Transverse colon (tissue), 4 donors: ENCODE measurements around the gene BMPR1B.

ENCODE experiments used
- EP300 ChIP-seq: sonication (generic); formaldehyde crosslinking; IDR thresholded peaks from one replicate; pipeline ENCODE4 v1.6.1; 2017; ENCODE audit warnings: antibody characterized with exemption, low read depth
- POLR2A ChIP-seq: fragments of 450-650 bp; IDR thresholded peaks from one replicate; pipeline ENCODE4 v1.6.1; 2016; ENCODE audit warnings: antibody characterized with exemption, mild to moderate bottlenecking, moderate library complexity
- POLR2AphosphoS5 ChIP-seq, 3 donors: sonication (generic); formaldehyde crosslinking; IDR thresholded peaks; one replicate each; pipeline ENCODE4 v1.6.1; 2016; ENCODE audit warnings: antibody characterized with exemption in 3 of 3
- TF ChIP-seq, protein P1 (sequence below), 5 experiments: fragments of 200-600 bp in 3 of 5; fragments of 450-650 bp in 2 of 5; sonication (generic) in 3 of 5; IDR thresholded peaks; 1 replicate in 2 of 5; 2 replicates in 3 of 5; pipeline ENCODE4 v1.5.1; 2016 to 2017; ENCODE audit warnings: antibody characterized with exemption in 5 of 5, inconsistent platforms in 3 of 5, mild to moderate bottlenecking in 2 of 5, moderate library complexity in 1 of 5

DNA sequence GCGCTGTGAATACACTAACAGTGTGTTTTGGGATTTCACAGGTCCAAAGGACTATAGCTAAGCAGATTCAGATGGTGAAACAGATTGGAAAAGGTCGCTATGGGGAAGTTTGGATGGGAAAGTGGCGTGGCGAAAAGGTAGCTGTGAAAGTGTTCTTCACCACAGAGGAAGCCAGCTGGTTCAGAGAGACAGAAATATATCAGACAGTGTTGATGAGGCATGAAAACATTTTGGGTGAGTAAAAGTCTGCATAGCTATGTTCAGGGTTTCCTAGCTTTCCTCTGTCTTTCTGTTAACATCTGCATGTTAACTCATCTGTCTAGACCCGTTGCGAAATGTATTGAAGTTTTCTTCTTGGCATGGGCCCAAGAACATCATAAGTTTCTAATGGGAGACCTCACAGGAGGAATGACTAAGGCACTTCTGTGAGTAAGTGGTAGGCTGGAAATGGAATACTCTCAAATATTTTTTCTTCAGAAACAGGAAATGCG, 372.1 kb downstream of the BMPR1B start:
- no peak for TF ChIP-seq EP300
- TF ChIP-seq, protein P1, sequence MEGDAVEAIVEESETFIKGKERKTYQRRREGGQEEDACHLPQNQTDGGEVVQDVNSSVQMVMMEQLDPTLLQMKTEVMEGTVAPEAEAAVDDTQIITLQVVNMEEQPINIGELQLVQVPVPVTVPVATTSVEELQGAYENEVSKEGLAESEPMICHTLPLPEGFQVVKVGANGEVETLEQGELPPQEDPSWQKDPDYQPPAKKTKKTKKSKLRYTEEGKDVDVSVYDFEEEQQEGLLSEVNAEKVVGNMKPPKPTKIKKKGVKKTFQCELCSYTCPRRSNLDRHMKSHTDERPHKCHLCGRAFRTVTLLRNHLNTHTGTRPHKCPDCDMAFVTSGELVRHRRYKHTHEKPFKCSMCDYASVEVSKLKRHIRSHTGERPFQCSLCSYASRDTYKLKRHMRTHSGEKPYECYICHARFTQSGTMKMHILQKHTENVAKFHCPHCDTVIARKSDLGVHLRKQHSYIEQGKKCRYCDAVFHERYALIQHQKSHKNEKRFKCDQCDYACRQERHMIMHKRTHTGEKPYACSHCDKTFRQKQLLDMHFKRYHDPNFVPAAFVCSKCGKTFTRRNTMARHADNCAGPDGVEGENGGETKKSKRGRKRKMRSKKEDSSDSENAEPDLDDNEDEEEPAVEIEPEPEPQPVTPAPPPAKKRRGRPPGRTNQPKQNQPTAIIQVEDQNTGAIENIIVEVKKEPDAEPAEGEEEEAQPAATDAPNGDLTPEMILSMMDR (IDR thresholded peaks at IDR 0.05), result no peak
- TF ChIP-seq POLR2A, result no peak
- TF ChIP-seq POLR2AphosphoS5 (IDR thresholded peaks at IDR 0.05), result peak in 1 of 3 donors; percentile 26
